Naive thymus-derived CD4-positive, alpha-beta T cell (primary cell): ENCODE data around the gene SLIT3. TPM values are rescaled to one million over a fixed set of nuclear protein-coding genes. Genes with fewer than 3 reads are reported as not detected.

ENCODE experiments used
- ATAC-seq: fragments of 150-1000 bp; cut with Tn5 transposase; 2 replicates; pipeline ENCODE4 v1.10.0; 2021; ENCODE audit warnings: mild to moderate bottlenecking, moderate library complexity
- CTCF ChIA-PET: fragments of 350-600 bp; sonication (Branson Sonifier 250); formaldehyde crosslinking; loops from one replicate; lab custom pipeline; 2021; ENCODE audit warnings: antibody characterized with exemption; lab: Charles Lee
- POLR2A ChIA-PET: fragments of 350-600 bp; sonication (Branson Sonifier 250); formaldehyde crosslinking; loops from one replicate; lab custom pipeline; 2021; ENCODE audit warnings: antibody characterized with exemption, inconsistent platforms; lab: Charles Lee
- DNase-seq, 9 donors: peaks; one replicate each; pipeline versions ENCODE4 v3.0.0 to v3.0.0-alpha.2; 2020 to 2022; ENCODE audit warnings: mixed read lengths in 1 of 9
- H3K27ac ChIP-seq: one replicate; pipeline ENCODE4 v1.7.0; 2013; ENCODE audit warnings: mild to moderate bottlenecking, low read depth, low read length, moderate library complexity
- H3K27me3 ChIP-seq, 2 donors: one replicate each; pipeline ENCODE4 v1.7.0; 2013; ENCODE audit warnings: low read length in 2 of 2, mild to moderate bottlenecking in 2 of 2, moderate library complexity in 2 of 2; ENCODE audit not compliant: control insufficient read depth in 2 of 2, insufficient read depth in 2 of 2
- H3K36me3 ChIP-seq, 3 experiments: 1 replicate in 2 of 3; 2 replicates in 1 of 3; pipeline ENCODE4 v1.7.0; 2013; ENCODE audit warnings: low read length in 3 of 3, mild to moderate bottlenecking in 3 of 3, moderate library complexity in 1 of 3; ENCODE audit not compliant: insufficient read depth in 3 of 3, control insufficient read depth in 2 of 3
- H3K4me1 ChIP-seq, 2 donors: one replicate each; pipeline ENCODE4 v1.7.0; 2013; ENCODE audit warnings: low read length in 2 of 2, mild to moderate bottlenecking in 2 of 2, moderate library complexity in 1 of 2; ENCODE audit not compliant: control insufficient read depth in 2 of 2, insufficient read depth in 2 of 2
- H3K4me3 ChIP-seq: 2 replicates; pipeline ENCODE4 v1.7.0; 2013; ENCODE audit warnings: mild to moderate bottlenecking, low read length
- H3K9me3 ChIP-seq, 3 experiments: 1 replicate in 2 of 3; 2 replicates in 1 of 3; pipeline ENCODE4 v1.7.0; 2013; ENCODE audit warnings: low read length in 3 of 3; ENCODE audit not compliant: control insufficient read depth in 2 of 3
- H3K27ac Mint-ChIP-seq, 9 donors: one replicate each; pipeline ENCODE4 v1.8.0; 2020 to 2022; ENCODE audit warnings: mixed read lengths in 9 of 9, mild to moderate bottlenecking in 8 of 9, moderate library complexity in 5 of 9, inconsistent platforms in 2 of 9
- H3K27me3 Mint-ChIP-seq, 5 donors: one replicate each; pipeline ENCODE4 v1.8.0; 2021 to 2022; ENCODE audit warnings: mixed read lengths in 5 of 5, mild to moderate bottlenecking in 1 of 5
- H3K36me3 Mint-ChIP-seq, 5 donors: one replicate each; pipeline ENCODE4 v1.8.0; 2020 to 2022; ENCODE audit warnings: mixed read lengths in 5 of 5, mild to moderate bottlenecking in 3 of 5, inconsistent platforms in 1 of 5
- H3K4me1 Mint-ChIP-seq, 7 donors: one replicate each; pipeline ENCODE4 v1.8.0; 2020 to 2022; ENCODE audit warnings: mixed read lengths in 7 of 7, mild to moderate bottlenecking in 3 of 7, inconsistent platforms in 1 of 7
- H3K4me3 Mint-ChIP-seq, 10 donors: one replicate each; pipeline ENCODE4 v1.8.0; 2020 to 2022; ENCODE audit warnings: mild to moderate bottlenecking in 10 of 10, mixed read lengths in 10 of 10, moderate library complexity in 6 of 10, inconsistent platforms in 2 of 10
- H3K9me3 Mint-ChIP-seq, 11 donors: one replicate each; pipeline ENCODE4 v1.8.0; 2020 to 2022; ENCODE audit warnings: mixed read lengths in 11 of 11, mild to moderate bottlenecking in 4 of 11, inconsistent platforms in 1 of 11, moderate library complexity in 1 of 11
- intact Hi-C, 2 donors: fragments of 100-400 bp; cut with micrococcal nuclease; formaldehyde crosslinking; loops; one replicate each; pipeline ENCODE4 v1.15.1; 2023
- polyA plus RNA-seq, 2 donors: library from polyadenylated mRNA; unstranded; fragments of 300-500 nt; fragmentation: Illumina TruSeq; gene quantifications; one replicate each; pipeline ENCODE4 v1.2.3, GENCODE V29; 2021
- total RNA-seq, 6 experiments: library from RNA in 5 of 6; stranded (reverse) in 5 of 6; gene quantifications; 1 replicate in 5 of 6; 2 replicates in 1 of 6; pipeline ENCODE4 v1.2.3 and lab custom pipeline; 2021 to 2026

SLIT3 gene
- total and polyA plus RNA-seq, 7 experiments from 2014 or later = 0.34 TPM; not detected in 6

DNA sequence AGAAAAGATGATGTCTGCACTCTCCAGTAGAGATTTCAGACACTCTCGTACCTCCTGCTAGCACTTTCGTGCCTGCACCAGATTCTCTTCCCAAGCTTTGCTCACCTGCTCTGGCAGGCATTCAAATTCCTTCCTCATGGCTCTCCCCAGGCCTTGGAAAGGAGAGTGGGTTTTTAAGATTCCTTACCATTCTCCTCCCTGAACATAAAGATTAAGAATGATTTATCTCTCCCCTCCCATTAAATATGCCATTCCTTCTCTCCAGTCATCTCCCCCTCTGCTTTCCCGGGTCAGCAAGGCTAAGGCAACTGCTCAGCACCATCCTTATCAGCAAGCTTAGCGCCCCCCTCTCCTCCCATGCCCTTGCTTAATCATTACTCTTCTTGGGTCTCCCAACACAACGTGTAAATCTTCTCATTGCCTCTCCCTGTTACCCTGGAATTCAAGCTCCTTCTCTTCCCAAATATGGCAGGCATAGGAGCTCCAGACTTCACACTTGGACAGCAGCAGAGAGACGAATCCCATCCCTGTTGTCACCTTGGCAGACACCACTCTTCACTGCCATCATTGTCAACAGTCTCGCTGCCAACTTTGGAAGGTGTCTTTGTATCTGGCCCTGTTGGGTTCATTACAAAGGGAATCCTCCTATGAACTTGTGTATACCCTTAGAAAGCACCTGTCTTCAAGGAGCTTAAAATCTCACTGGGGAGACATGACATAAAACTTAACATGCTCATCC is 332.9 kb downstream of the SLIT3 start:
- H3K27ac ChIP-seq = no peak overlapping the region
- Mint-ChIP-seq H3K27ac (no peak overlapping the region), H3K4me3 (no peak overlapping the region), H3K27me3 (peaks cover 4 to 31% (median 23%) of the 10 kb centered on the region in 5 donors), H3K4me1 (no peaks in the 10 kb centered on the region), H3K9me3 (peaks cover 0 to 6% (median 0%) of the 10 kb centered on the region in 11 donors), H3K36me3 (no peaks in the 10 kb centered on the region)
- CTCF ChIA-PET = no interaction called here
- ATAC-seq (no peak), DNase-seq (no peak)
- POLR2A ChIA-PET = no interaction called here
- H3K4me1 ChIP-seq = no peaks in the 10 kb centered on the region
- H3K9me3 ChIP-seq = no peaks in the 10 kb centered on the region
- no peak overlapping the region for H3K4me3 ChIP-seq
- no peaks in the 10 kb centered on the region for H3K27me3 ChIP-seq
- intact Hi-C loops = no loop called here
- no peaks in the 10 kb centered on the region for H3K36me3 ChIP-seq

DNA sequence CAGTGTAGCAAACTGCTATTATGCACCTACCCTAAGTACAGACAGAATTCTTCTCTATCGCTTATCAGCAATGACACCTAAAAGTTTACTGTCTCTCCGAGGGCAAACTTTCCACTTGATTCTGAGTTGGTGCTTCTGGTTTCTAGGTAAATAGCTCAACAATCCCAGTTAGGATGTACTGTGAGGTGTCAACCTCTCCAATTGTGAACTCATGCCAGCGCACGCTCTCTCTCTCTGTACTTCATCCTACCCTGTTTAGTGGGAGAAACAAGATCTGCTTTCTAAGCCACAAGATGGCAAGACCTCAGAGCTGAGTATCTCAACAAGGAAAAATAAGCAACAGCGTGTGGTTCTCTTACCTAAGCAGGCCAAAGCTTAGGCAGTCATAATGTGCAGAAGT is 335.3 kb downstream of the SLIT3 start:
- Mint-ChIP-seq H3K36me3 (no peaks in the 10 kb centered on the region), H3K4me1 (no peaks in the 10 kb centered on the region), H3K4me3 (no peak overlapping the region), H3K27ac (no peak overlapping the region), H3K9me3 (peaks cover 0 to 6% (median 0%) of the 10 kb centered on the region in 11 donors), H3K27me3 (peaks cover 2 to 17% (median 14%) of the 10 kb centered on the region in 5 donors)
- POLR2A ChIA-PET = no interaction called here
- no peak for DNase-seq
- H3K36me3 ChIP-seq = no peaks in the 10 kb centered on the region
- H3K9me3 ChIP-seq = no peaks in the 10 kb centered on the region
- no peak for ATAC-seq
- no peaks in the 10 kb centered on the region for H3K27me3 ChIP-seq
- CTCF ChIA-PET = interaction anchor here (0.6 kb wide), 1 partner anchor 17 kb away, joined by 3 read pairs; no protein-coding TSS in a partner anchor
- intact Hi-C loops = no loop called here
- H3K4me1 ChIP-seq = no peaks in the 10 kb centered on the region
- H3K27ac ChIP-seq = no peak overlapping the region
- no peak overlapping the region for H3K4me3 ChIP-seq

DNA sequence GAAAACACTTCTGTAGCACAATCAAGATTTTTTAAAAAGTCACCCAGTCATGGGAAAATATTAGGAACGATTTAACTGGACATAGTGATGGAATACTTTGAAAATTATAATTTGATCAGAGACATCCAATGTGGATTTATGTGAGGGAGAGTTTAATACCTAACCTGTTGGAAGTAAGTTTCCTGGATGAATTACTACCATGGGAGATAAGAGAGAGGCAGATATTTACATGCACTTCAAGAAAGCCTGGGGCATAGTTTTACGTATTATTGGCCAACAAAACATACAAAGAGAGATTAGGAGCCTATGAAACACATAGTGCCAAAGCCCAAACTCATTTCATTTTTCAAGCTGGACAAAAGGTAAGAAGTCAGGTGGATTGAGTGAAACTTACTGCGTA is 336.8 kb downstream of the SLIT3 start:
- Histone ChIP-seq H3K4me1 (no peaks in the 10 kb centered on the region), H3K27me3 (no peaks in the 10 kb centered on the region), H3K4me3 (no peak overlapping the region), H3K36me3 (no peaks in the 10 kb centered on the region), H3K27ac (no peak overlapping the region), H3K9me3 (no peaks in the 10 kb centered on the region)
- Mint-ChIP-seq H3K36me3 (no peaks in the 10 kb centered on the region), H3K4me3 (no peak overlapping the region), H3K27me3 (peaks cover 2 to 14% (median 12%) of the 10 kb centered on the region in 5 donors), H3K4me1 (no peaks in the 10 kb centered on the region), H3K9me3 (peaks cover 0 to 6% (median 0%) of the 10 kb centered on the region in 11 donors), H3K27ac (no peak overlapping the region)
- DNase-seq (no peak), ATAC-seq (no peak)
- intact Hi-C loops = no loop called here
- ChIA-PET CTCF (no interaction called here), POLR2A (no interaction called here)

DNA sequence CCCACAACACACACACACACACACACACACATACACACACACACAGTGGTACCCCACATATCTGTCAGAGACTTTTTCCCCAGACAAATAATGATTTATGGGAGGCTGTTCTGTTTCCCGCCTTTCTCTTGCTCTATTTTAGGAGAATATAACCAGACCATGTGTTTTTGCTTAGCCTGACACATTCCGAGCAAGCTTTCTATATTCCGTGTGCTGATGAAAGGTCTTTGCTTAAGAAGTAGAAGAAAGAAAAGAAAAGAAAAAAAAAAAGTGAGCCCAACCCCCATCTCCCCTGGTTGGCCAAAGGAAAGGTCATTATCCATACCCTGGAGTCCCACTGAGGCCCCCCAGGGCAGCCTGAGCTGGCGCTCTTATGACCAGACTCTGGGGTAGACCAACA is 338.6 kb downstream of the SLIT3 start:
- Mint-ChIP-seq H3K27ac (no peak overlapping the region), H3K4me1 (no peaks in the 10 kb centered on the region), H3K36me3 (no peaks in the 10 kb centered on the region), H3K27me3 (peaks cover 0 to 3% (median 0%) of the 10 kb centered on the region in 5 donors), H3K9me3 (peaks cover 0 to 3% (median 0%) of the 10 kb centered on the region in 11 donors), H3K4me3 (no peak overlapping the region)
- ATAC-seq (no peak), DNase-seq (no peak)
- no peak overlapping the region for H3K27ac ChIP-seq
- H3K4me3 ChIP-seq = no peak overlapping the region
- H3K27me3 ChIP-seq = no peaks in the 10 kb centered on the region
- POLR2A ChIA-PET = no interaction called here
- H3K4me1 ChIP-seq = no peaks in the 10 kb centered on the region
- intact Hi-C loops = no loop called here
- no peaks in the 10 kb centered on the region for H3K36me3 ChIP-seq
- no peaks in the 10 kb centered on the region for H3K9me3 ChIP-seq
- CTCF ChIA-PET = no interaction called here

DNA sequence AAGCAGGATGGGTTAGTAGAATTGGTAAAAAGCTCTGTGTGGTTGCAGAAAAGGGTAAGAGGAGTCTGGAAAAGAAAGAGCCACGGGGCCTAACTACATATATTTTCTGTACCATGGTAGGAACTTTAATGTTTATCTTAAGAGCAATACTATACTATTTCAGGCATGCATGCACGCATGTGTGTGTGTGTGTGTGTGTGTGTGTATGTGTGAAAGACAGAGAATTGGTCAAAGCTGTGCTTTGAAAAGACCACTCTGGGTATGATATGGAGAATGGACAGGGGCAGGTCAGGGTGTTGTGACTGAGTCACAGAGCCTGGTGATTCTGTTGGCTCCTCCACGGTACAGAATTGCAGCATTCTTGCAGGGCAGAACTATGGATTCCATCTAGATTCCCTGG is 339.3 kb downstream of the SLIT3 start:
- Mint-ChIP-seq H3K4me1 (no peaks in the 10 kb centered on the region), H3K36me3 (no peaks in the 10 kb centered on the region), H3K27me3 (peaks cover 0 to 2% (median 0%) of the 10 kb centered on the region in 5 donors), H3K9me3 (peaks cover 0 to 3% (median 0%) of the 10 kb centered on the region in 11 donors), H3K4me3 (no peak overlapping the region), H3K27ac (no peak overlapping the region)
- DNase-seq = no peak
- H3K27ac ChIP-seq = no peak overlapping the region
- no peaks in the 10 kb centered on the region for H3K36me3 ChIP-seq
- no peaks in the 10 kb centered on the region for H3K27me3 ChIP-seq
- no peaks in the 10 kb centered on the region for H3K4me1 ChIP-seq
- ChIA-PET CTCF (no interaction called here), POLR2A (no interaction called here)
- intact Hi-C loops = no loop called here
- no peak overlapping the region for H3K4me3 ChIP-seq
- ATAC-seq = no peak
- no peaks in the 10 kb centered on the region for H3K9me3 ChIP-seq

DNA sequence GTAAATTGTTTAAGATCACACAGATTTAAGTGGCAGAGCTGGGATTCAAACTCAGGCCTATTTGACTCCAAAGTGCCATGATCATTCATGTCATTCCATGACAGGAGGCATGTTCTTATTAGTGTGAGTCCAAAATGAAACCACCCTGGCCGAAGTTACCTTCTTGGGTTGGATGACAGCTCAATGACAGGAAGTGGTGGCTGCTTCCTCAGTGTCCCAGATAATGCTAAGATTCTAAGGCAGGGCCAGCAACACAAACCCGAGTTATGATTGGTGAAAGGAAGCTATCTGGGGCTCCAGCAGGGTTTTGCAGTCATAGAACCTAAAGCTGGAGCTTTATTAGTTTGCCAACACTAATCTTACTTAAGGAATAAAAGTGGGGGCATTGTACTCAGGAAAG is 340.4 kb downstream of the SLIT3 start:
- ChIA-PET POLR2A (no interaction called here), CTCF (interaction anchor here (0.7 kb wide), 1 partner anchor 408 kb away, joined by 3 read pairs; no protein-coding TSS in a partner anchor)
- H3K27ac Mint-ChIP-seq = no peak overlapping the region
- Histone ChIP-seq H3K4me1 (no peaks in the 10 kb centered on the region), H3K36me3 (no peaks in the 10 kb centered on the region), H3K27ac (no peak overlapping the region), H3K27me3 (no peaks in the 10 kb centered on the region), H3K4me3 (no peak overlapping the region), H3K9me3 (no peaks in the 10 kb centered on the region)
- no peak overlapping the region for H3K4me3 Mint-ChIP-seq
- no peaks in the 10 kb centered on the region for H3K36me3 Mint-ChIP-seq
- H3K9me3 Mint-ChIP-seq = peaks cover 0 to 3% (median 0%) of the 10 kb centered on the region in 11 donors
- peaks cover 0 to 2% (median 0%) of the 10 kb centered on the region in 5 donors for H3K27me3 Mint-ChIP-seq
- no peaks in the 10 kb centered on the region for H3K4me1 Mint-ChIP-seq
- ATAC-seq (no peak), DNase-seq (no peak)
- intact Hi-C loops = no loop called here

DNA sequence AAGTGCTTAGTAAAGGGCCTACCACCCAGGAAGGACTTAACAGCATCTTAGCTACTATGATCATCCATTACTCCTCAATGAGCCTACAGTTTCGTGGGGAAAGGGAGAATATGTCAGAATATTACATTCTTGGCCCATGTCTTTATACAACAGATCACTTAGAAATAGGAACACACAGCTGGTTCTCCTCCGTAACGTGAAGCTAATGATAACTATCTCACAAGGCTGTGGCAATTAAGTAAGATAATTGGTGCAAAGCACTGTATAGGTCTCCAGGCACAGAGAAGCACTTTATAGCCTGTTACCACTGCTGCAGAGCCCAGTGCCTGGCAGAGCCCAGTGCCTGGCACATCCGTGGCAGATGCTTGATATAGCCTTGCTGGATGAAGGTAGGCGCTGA is 347.6 kb downstream of the SLIT3 start:
- H3K36me3 Mint-ChIP-seq = no peaks in the 10 kb centered on the region
- Histone ChIP-seq H3K27ac (no peak overlapping the region), H3K36me3 (no peaks in the 10 kb centered on the region), H3K4me3 (no peak overlapping the region), H3K27me3 (no peaks in the 10 kb centered on the region), H3K9me3 (no peaks in the 10 kb centered on the region), H3K4me1 (no peaks in the 10 kb centered on the region)
- no peaks in the 10 kb centered on the region for H3K27me3 Mint-ChIP-seq
- POLR2A ChIA-PET = no interaction called here
- CTCF ChIA-PET = no interaction called here
- no peaks in the 10 kb centered on the region for H3K9me3 Mint-ChIP-seq
- no peak for ATAC-seq
- intact Hi-C loops = no loop called here
- peaks cover 0 to 6% (median 0%) of the 10 kb centered on the region in 7 donors for H3K4me1 Mint-ChIP-seq
- H3K27ac Mint-ChIP-seq = no peak overlapping the region
- no peak for DNase-seq
- no peak overlapping the region for H3K4me3 Mint-ChIP-seq
